Stimulated activated CD8-positive, alpha-beta memory T cell treated with anti-CD3 and anti-CD28 coated beads, Interleukin-12 subunit alpha, Interleukin-12 subunit beta, amount 100 ng/mL, for 1 hour (primary cell): ENCODE measurements around the gene LRP1B.
"Not testable (repeated sequence)": the region's sequence is repeated elsewhere in the genome, so short reads cannot be mapped to it uniquely, and the experiment has no call there.

Experiments
- DNase-seq: peaks from one replicate; pipeline ENCODE4 v3.0.0-alpha.2; 2020; ENCODE audit warnings: low read depth

The LRP1B gene

DNA sequence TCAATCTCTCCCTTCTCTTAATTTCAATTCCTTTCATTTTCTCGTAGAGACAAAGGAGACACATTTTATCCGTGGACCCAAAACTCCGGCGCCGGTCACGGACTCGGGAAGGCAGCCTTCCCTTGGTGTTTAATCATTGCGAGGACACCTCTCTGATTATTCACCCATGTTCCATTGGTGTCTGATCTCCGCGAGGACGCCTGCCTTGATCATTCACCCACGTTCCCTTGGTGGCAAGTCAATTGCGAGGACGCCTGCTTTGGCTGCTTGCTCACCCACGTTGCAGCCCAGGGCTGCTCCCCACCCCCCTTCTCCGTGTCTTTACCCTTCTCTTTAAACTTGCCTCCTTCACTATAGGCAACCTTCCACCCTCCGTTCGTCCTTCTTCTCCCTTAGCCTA is 1703.8 kb downstream of the LRP1B start:
- not testable (repeated sequence) for DNase-seq

DNA sequence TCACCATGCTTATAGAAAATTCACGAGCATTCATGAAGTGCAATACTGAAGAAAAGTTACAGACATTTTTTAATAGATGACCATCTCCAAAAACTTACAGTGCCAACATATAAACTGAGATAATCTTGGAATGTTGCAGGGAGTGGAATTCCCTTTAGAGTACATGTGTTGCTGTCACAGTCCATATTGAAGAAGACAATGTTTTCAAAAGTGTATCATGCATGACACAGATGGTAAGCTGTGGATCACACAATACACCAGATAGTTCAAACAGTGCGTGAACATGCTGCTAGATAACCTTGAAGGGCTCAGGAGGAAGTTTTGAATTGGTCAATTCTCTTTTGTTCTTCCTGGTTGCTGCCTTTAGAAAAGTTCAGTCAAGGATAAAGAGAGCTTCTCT is 1706.3 kb downstream of the LRP1B start:
- no peak for DNase-seq

DNA sequence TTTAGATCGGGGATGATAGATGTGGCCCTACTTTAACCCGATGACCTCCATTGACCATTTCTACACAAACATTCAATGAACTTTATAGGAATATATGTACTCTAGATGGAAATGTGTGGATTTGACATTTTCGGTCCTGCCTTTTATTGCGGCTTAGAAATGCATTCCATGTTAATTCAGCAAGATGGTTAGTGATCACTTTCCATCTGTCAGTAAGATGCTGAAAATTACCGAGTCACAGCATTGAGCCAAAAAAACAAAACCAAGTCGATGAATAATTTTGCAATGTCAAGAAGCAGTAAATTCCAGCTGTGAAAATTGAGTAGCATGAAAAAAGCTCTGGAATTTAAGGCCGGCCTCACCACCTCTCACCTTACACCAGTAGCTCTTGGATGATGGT is 1708.1 kb downstream of the LRP1B start:
- no peak for DNase-seq

- DNase-seq, result no peak
Measured at GRCh38 chr2:140417504-140417903, 1713.3 kb downstream of the LRP1B start.

- DNase-seq, result no peak
Measured at GRCh38 chr2:140416577-140416976, 1714.2 kb downstream of the LRP1B start.

DNA sequence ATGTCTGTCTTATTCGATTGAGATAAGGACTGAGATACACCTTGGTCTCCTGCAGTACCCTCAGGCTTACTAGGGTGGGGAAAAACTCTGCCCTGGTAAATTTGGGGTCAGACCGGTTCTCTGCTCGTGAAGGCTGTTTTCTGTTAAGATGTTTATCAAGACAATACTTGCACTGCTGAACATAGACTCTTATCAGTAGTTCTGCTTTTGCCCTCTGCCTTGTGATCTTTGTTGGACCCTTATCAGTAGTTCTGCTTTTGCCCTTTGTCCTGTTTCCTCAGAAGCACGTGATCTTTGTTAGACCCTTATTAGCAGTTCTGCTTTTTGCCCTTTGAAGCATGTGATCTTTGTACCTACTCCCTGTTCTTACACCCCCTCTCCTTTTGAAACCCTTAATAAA is 1715.8 kb downstream of the LRP1B start:
- DNase-seq, result not testable (repeated sequence)

DNA sequence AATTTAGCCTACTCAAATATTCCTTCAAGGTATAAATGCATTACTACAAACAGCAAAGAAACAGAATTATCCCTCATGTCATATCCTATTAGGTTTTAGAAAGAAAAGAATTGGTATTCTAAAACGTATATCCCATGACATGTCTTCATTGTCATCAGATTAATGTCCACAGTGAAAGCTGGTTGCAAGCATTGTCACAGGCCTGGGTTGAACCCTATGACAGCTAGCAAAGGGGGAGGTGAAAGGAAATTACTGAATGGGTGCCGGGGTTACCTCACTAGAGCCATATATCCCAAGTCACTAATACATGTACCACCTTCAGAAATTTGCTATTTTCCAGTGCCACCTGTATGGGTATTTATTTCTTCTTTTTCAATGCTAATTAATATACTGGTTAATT is 1720.1 kb downstream of the LRP1B start:
- no peak for DNase-seq

GRCh38 chr2:140401056-140401455 is 1729.8 kb downstream of the LRP1B start:
- no peak for DNase-seq

DNA sequence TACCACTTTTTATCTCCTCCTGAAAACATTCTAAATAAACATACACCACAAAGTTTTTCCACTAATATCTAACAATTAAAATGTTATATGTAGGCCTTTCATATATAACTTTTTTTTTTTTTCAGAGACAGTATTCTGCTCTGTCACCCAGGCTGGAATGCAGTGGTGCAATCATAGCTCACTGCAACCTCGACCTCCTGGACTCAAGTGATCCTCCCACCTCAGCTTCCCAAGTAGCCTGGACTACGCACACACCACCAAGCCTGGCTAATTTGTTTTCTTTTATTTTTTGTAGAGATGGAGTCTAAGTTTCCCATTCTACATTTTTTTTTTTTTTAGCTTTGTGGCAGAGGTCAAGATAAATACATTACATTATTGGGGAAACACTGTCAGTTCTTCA is 1738.0 kb downstream of the LRP1B start:
- no peak for DNase-seq

- no peak for DNase-seq
Measured at GRCh38 chr2:140384946-140385345, 1745.9 kb downstream of the LRP1B start.

DNA sequence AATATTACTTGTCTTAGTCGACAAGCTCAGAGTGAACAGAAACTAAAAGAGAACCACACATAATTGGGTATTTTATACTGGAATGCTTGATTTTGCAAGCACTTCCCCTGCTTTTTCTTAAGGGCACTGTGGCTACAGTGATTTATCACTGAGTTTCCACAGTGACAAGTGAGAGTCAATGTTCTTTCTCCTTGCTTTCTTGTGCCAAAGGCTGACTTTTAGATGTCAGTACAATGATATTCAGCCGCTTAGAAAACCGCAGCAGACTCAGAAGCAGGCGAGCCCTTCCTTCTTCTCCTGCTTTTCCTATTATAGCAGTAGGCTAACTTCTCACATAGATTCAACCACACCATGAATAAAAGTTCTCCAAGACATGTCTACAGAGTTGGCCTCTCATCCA is 1747.0 kb downstream of the LRP1B start:
- no peak for DNase-seq

- DNase-seq, result no peak
Measured at GRCh38 chr2:140376686-140377085, 1754.1 kb downstream of the LRP1B start.

- DNase-seq, result no peak
Measured at GRCh38 chr2:140363131-140363530, 1767.7 kb downstream of the LRP1B start.

DNA sequence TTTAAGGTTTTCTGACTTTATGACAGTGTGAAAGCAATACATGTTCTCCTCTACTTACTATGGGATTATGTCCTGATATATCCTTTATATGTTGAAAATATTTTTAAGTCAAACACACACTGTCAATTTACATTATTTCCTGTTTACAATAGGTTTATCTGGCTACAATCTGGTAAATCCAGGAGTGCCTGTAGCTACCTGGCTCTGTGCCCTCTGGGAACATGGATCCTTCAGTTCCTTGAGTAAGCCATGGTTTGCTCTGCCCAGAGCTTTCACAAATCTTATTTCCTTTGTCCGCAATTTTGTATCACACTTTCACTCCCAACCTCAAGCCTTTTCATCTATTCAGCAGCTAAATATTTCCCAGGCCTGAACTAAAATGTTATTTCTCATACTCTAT is 1768.5 kb downstream of the LRP1B start:
- DNase-seq, result no peak

DNA sequence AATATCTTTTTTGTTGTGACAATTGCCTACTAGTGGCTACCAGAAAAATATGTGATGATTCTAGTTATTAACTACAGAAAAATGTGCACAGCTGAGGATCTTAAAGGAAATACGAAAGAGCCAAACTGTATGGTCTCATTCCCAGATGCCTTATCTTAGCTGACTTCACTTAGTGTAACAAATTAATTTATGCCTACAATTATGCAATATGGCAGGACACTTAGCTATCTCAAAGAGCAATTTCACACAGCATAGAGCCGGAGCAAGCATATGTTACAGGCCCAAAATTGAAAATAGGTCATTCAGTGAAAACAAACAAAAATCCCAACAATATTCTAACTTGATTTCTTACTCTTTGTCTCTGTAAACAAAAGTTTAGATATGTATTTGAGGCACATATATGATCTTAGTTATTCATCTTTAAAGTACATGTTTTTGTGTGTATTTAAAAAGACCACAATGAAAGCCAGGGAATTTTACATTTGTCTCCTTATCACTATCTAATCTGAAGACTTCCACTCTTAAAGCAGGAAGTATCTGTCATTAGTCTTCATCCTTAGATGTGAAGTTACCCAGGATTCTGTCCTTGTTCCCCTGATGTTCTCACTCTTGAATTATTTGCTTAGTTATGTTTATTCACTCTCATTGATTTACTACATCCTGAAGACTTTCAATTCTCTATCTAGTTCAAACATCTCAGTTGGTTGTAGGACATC is 1771.6 kb downstream of the LRP1B start:
- no peak for DNase-seq

- DNase-seq, result no peak
Measured at GRCh38 chr2:140356697-140357096, 1774.1 kb downstream of the LRP1B start.

GRCh38 chr2:140355511-140356090 is 1775.2 kb downstream of the LRP1B start:
- DNase-seq, result no peak

DNA sequence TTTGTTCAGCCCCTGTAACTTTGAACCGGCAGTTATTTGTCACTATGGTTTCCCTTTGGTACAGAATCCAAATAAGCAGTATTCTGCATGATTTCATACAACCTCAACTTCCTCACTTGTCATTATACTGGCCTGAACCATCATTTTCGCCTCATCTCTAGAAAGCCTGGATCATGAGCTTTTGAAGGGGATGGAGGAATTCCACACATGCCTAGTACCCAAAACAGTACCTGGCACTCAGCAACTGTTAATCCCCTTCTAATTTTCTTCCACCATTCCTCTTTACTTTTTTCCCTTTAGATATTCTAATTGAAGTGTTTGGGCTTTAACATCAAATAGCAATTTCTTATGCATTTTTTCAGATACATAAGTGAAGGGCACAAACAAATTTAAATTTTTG is 1776.3 kb downstream of the LRP1B start:
- DNase-seq, result no peak

DNA sequence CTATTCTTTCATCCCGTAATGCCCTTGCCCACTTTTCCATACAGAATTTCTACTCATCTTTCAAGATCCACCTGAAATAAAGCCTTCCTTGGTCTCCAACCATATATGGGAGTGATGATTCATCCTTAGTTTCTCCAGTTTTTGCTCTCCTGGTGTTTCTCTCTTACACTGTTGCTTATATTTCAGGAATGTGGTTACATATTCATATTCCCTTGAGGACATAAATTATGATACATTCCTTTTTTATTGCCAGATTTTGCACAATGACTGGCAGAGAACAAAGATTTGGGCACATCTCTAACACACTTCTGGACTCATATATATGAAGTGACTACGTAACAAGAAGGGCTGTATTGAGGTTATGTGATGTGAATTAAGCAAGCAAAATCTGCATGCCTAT is 1777.3 kb downstream of the LRP1B start:
- DNase-seq, result no peak

- DNase-seq, result no peak
Measured at GRCh38 chr2:140351692-140352091, 1779.1 kb downstream of the LRP1B start.

DNA sequence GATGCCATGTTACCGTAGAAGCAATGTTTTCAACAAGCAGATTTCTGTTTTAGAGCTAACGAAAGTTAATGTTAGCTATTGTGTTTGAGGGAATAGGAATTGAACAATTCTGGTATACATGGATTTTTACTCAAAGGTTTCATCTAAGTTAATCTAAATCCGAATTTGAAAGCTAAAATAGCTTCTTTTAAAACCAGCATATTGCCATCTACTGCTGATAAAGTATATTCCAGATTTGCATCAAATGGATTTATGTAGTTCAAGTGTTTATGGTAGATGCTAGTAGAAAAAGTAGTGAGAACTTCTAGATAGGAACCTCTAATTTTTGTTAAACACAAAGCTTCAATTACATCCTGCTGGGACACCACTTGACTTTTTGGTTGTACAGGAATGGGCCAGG is 1781.1 kb downstream of the LRP1B start:
- no peak for DNase-seq

- DNase-seq, result no peak
Measured at GRCh38 chr2:140348826-140349225, 1782.0 kb downstream of the LRP1B start.

DNA sequence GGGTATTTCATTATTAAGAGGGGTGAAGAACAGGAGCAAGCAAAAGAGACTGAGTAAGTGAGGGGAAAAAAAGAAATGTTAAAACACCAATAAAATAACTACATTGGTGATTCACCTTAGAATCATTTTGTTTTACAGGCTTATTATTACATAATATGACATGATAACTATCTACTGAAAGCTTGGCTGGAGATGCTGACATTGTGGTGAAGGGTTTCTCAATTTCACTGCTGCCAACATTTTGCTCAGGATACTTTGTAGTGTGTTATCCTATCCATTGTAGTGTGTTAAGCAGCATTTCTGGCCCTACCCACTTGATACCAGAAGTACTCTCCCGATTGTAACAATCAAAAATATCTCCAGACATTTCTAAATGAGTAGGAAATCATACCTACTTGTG is 1786.0 kb downstream of the LRP1B start:
- no peak for DNase-seq

GRCh38 chr2:140344266-140344665 is 1786.5 kb downstream of the LRP1B start:
- not testable (repeated sequence) for DNase-seq
